Psoas muscle (tissue), 8 donors: ENCODE results near the gene F9. TPM values are rescaled to one million over a fixed set of nuclear protein-coding genes. Genes with fewer than 3 reads are reported as not detected.

ENCODE experiments used
- ATAC-seq, 4 donors: fragments of 200-7000 bp; cut with Tn5 transposase; one replicate each; pipeline ENCODE4 v1.9.1; 2020; ENCODE audit warnings: moderate library complexity in 3 of 4, mild to moderate bottlenecking in 2 of 4
- DNase-seq, 2 donors: peaks; one replicate each; pipeline ENCODE4 v3.0.0-alpha.2; 2020
- H3K27ac ChIP-seq: fragments of 200-600 bp; one replicate; pipeline ENCODE4 v1.8.0; 2022
- H3K27me3 ChIP-seq, 3 donors: fragments of 200-600 bp in 1 of 3; one replicate each; pipeline versions ENCODE4 v1.6.1 to v1.8.0; 2013 to 2022; ENCODE audit warnings: low read length in 2 of 3, mild to moderate bottlenecking in 2 of 3, moderate library complexity in 1 of 3; ENCODE audit not compliant: insufficient read depth in 3 of 3
- H3K36me3 ChIP-seq, 2 donors: fragments of 200-600 bp in 1 of 2; one replicate each; pipeline versions ENCODE4 v1.6.1 to v1.8.0; 2013 to 2022; ENCODE audit warnings: low read depth in 1 of 2, mild to moderate bottlenecking in 1 of 2, moderate library complexity in 1 of 2; ENCODE audit not compliant: insufficient read depth in 1 of 2
- H3K4me1 ChIP-seq: fragments of 200-600 bp; one replicate; pipeline ENCODE4 v1.8.0; 2022
- H3K4me3 ChIP-seq: fragments of 200-600 bp; one replicate; pipeline ENCODE4 v1.8.0; 2022; ENCODE audit warnings: mild to moderate bottlenecking
- H3K9me3 ChIP-seq: fragments of 200-600 bp; one replicate; pipeline ENCODE4 v1.8.0; 2022
- CTCF ChIP-seq: fragments of 200-600 bp; IDR thresholded peaks from one replicate; pipeline ENCODE4 v1.8.0; 2022; ENCODE audit warnings: antibody characterized with exemption
- WGBS, 3 donors: extraction: QIAGEN DNeasy Blood & Tissue Kit; methylation state at CpG; one replicate each; pipeline versions ENCODE4 v1.1.6 to v1.1.7; 2013; 5-methylcytosine and 5-hydroxymethylcytosine counted together
- intact Hi-C, 2 donors: fragments of 100-400 bp; cut with DNase I; formaldehyde crosslinking; loops; one replicate each; pipeline versions ENCODE4 v1.11.0 to v1.14.2; 2022
- polyA plus RNA-seq, 3 donors: library from polyadenylated mRNA; stranded (reverse); fragments of 200-250 nt; gene quantifications; one replicate each; pipeline ENCODE4 v1.2.3, GENCODE V29; 2013
- total RNA-seq, 4 donors: library from RNA; stranded (reverse); fragmentation: NEBNext Ultra II Directional in 2 of 4; extraction: Animal tissue kit (Norgen Biotek cat#: 25700) in 2 of 4; gene quantifications; one replicate each; pipeline versions ENCODE4 v1.2.1 to v1.2.4, GENCODE V29; 2021 to 2023
- donor health status: healthy with polysubstance abuse.
- donor health status: DM: no; HTN: no; CAD: no; lungs with moderate emphysema.
- donor health status: Bipolar disorder and iron deficiency.
- donor health status: healthy.
- donor health status: DM: yes; HTN: yes; CAD: no.
- donor health status: DM: no; HTN: no; CAD: no.
- donor health status: DM: no; HTN: no; CAD: no.
- donor health status: DM: yes; HTN: yes; CAD: no.

Gene F9
- total and polyA plus RNA-seq, 7 donors, result not detected

- peaks cover 0 to 3% (median 0%) of the 10 kb centered on the region in 3 donors for H3K27me3 ChIP-seq
- H3K4me1 ChIP-seq, result no peaks in the 10 kb centered on the region
- intact Hi-C loops, result loop anchor here in 1 of 2 donors (5.0 kb wide), 1 partner anchor 786 kb away; no protein-coding TSS in a partner anchor
- no peak overlapping the region for H3K27ac ChIP-seq
- TF ChIP-seq CTCF, result no peak
- WGBS, 3 donors, result 64 to 85% (median 84%) methylated on average over 5 of the region's 5 CpGs
- H3K9me3 ChIP-seq, result no peaks in the 10 kb centered on the region
- no peaks in the 10 kb centered on the region for H3K36me3 ChIP-seq
- H3K4me3 ChIP-seq, result no peak overlapping the region
- DNase-seq, result no peak
- no peak for ATAC-seq
Measured at GRCh38 chrX:139563251-139563650, 32.7 kb downstream of the F9 start.

- WGBS, 3 donors, result 79 to 96% (median 93%) methylated on average over 1 of the region's 1 CpG
- H3K9me3 ChIP-seq, result no peaks in the 10 kb centered on the region
- no peak overlapping the region for H3K4me3 ChIP-seq
- DNase-seq, result no peak
- no peak for TF ChIP-seq CTCF
- ATAC-seq, result no peak
- H3K27ac ChIP-seq, result no peak overlapping the region
- peaks cover 0 to 8% (median 0%) of the 10 kb centered on the region in 3 donors for H3K27me3 ChIP-seq
- H3K36me3 ChIP-seq, result no peaks in the 10 kb centered on the region
- intact Hi-C loops, result no loop called here
- H3K4me1 ChIP-seq, result no peaks in the 10 kb centered on the region
Measured at GRCh38 chrX:139566981-139567380, 36.4 kb downstream of the F9 start.

- Histone ChIP-seq H3K27me3 (peaks cover 0 to 2% (median 0%) of the 10 kb centered on the region in 3 donors), H3K4me3 (no peak overlapping the region), H3K4me1 (no peaks in the 10 kb centered on the region), H3K9me3 (no peaks in the 10 kb centered on the region), H3K36me3 (no peaks in the 10 kb centered on the region), H3K27ac (no peak overlapping the region)
- DNase-seq (no peak), ATAC-seq (no peak)
- 51 to 73% (median 66%) methylated on average over 4 of the region's 4 CpGs for WGBS, 3 donors
- intact Hi-C loops, result no loop called here
- no peak for TF ChIP-seq CTCF
Measured at GRCh38 chrX:139581068-139581467, 50.5 kb downstream of the F9 start.

GRCh38 chrX:139585613-139586012 lies 55.1 kb downstream of the F9 start:
- WGBS, 3 donors, result 62 to 86% (median 85%) methylated on average over 5 of the region's 5 CpGs
- Histone ChIP-seq H3K9me3 (no peaks in the 10 kb centered on the region), H3K4me1 (no peaks in the 10 kb centered on the region), H3K27ac (no peak overlapping the region), H3K4me3 (no peak overlapping the region), H3K36me3 (no peaks in the 10 kb centered on the region), H3K27me3 (peaks cover 0 to 2% (median 0%) of the 10 kb centered on the region in 3 donors)
- no peak for TF ChIP-seq CTCF
- no peak for ATAC-seq
- intact Hi-C loops, result no loop called here
- DNase-seq, result no peak

- Histone ChIP-seq H3K4me3 (no peak overlapping the region), H3K27me3 (no peaks in the 10 kb centered on the region), H3K4me1 (no peaks in the 10 kb centered on the region), H3K36me3 (no peaks in the 10 kb centered on the region), H3K9me3 (no peaks in the 10 kb centered on the region), H3K27ac (no peak overlapping the region)
- WGBS, 3 donors, result 31 to 41% (median 38%) methylated on average over 4 of the region's 4 CpGs
- DNase-seq (no peak), ATAC-seq (no peak)
- no peak for TF ChIP-seq CTCF
- intact Hi-C loops, result no loop called here
Measured at GRCh38 chrX:139596068-139596467, 65.5 kb downstream of the F9 start.
